WI38 (cell line): ENCODE measurements around the gene SMYD3.

Experiments
- H3K4me3 ChIP-seq: 2 replicates; pipeline ENCODE4 v1.5.1; 2011; ENCODE audit warnings: low read depth, mild to moderate bottlenecking, control low read depth, low read length
- CTCF ChIP-seq: IDR thresholded peaks from 2 replicates; pipeline ENCODE4 v1.5.1; 2012; ENCODE audit warnings: low read depth, mild to moderate bottlenecking, control low read depth, low read length

Gene SMYD3

GRCh38 chr1:246145900-246146299, 361.2 kb downstream of the SMYD3 start:
- no peak for TF ChIP-seq CTCF
- H3K4me3 ChIP-seq = no peak overlapping the region

GRCh38 chr1:246144931-246145330, 362.1 kb downstream of the SMYD3 start:
- no peak for TF ChIP-seq CTCF
- H3K4me3 ChIP-seq = no peak overlapping the region

GRCh38 chr1:246142320-246142893, 364.7 kb downstream of the SMYD3 start:
- no peak for TF ChIP-seq CTCF
- H3K4me3 ChIP-seq = 0 out of 2 replicates have a peak overlapping the region, but pooled peaks have one; percentile 6

GRCh38 chr1:246141306-246141705, 365.8 kb downstream of the SMYD3 start:
- TF ChIP-seq CTCF = no peak
- H3K4me3 ChIP-seq = no peak overlapping the region

GRCh38 chr1:246139745-246140182, 367.3 kb downstream of the SMYD3 start:
- no peak for TF ChIP-seq CTCF
- H3K4me3 ChIP-seq = no peak overlapping the region

GRCh38 chr1:246138781-246139180, 368.3 kb downstream of the SMYD3 start:
- TF ChIP-seq CTCF = no peak

GRCh38 chr1:246136477-246136876, 370.6 kb downstream of the SMYD3 start:
- H3K4me3 ChIP-seq = no peak overlapping the region
- TF ChIP-seq CTCF = no peak

More at GRCh38 chr1:246138781-246139180, 368.3 kb downstream of the SMYD3 start:
- H3K4me3 ChIP-seq = no peak overlapping the region
